Gastrocnemius medialis (tissue), 4 donors: ENCODE data around the gene NRTN. TPM values are rescaled to one million over a fixed set of nuclear protein-coding genes. Genes with fewer than 3 reads are reported as not detected.

ENCODE experiments used
- ATAC-seq, 2 donors: fragments of 150-250 bp; one replicate each; pipeline ENCODE4 v1.9.1; 2016
- DNase-seq, 2 donors: peaks; one replicate each; pipeline ENCODE4 v3.0.0-alpha.2; 2019
- H3K27ac ChIP-seq, 4 donors: fragments of 200-600 bp; sonication (generic); 1 replicate in 1 of 4; 2 replicates in 3 of 4; pipeline ENCODE4 v1.5.1; 2016 to 2018; ENCODE audit warnings: mild to moderate bottlenecking in 2 of 4, moderate library complexity in 1 of 4
- H3K27me3 ChIP-seq, 3 donors: fragments of 200-600 bp; sonication (generic) in 2 of 3; 1 replicate in 1 of 3; 2 replicates in 2 of 3; pipeline versions ENCODE4 v1.5.1 to v1.6.0; 2016 to 2019; ENCODE audit warnings: mild to moderate bottlenecking in 1 of 3, moderate library complexity in 1 of 3
- H3K36me3 ChIP-seq, 2 donors: fragments of 200-600 bp; sonication (generic) in 1 of 2; one replicate each; pipeline ENCODE4 v1.5.1; 2017 to 2018
- H3K4me1 ChIP-seq, 2 donors: fragments of 200-600 bp; sonication (generic) in 1 of 2; one replicate each; pipeline ENCODE4 v1.5.1; 2016 to 2017; ENCODE audit warnings: mild to moderate bottlenecking in 2 of 2
- H3K4me3 ChIP-seq, 4 donors: fragments of 200-600 bp; sonication (generic) in 3 of 4; 1 replicate in 1 of 4; 2 replicates in 3 of 4; pipeline ENCODE4 v1.5.1; 2016 to 2019; ENCODE audit warnings: mild to moderate bottlenecking in 2 of 4
- H3K9me3 ChIP-seq, 3 donors: fragments of 200-600 bp; sonication (generic) in 2 of 3; 1 replicate in 1 of 3; 2 replicates in 2 of 3; pipeline ENCODE4 v1.5.1; 2016 to 2019
- POLR2A ChIP-seq, 2 donors: fragments of 450-650 bp; IDR thresholded peaks; one replicate each; pipeline ENCODE4 v1.6.1; 2017; ENCODE audit warnings: antibody characterized with exemption in 2 of 2, mild to moderate bottlenecking in 2 of 2, moderate library complexity in 2 of 2
- in situ Hi-C, 4 donors: fragments of 200-750 bp; cut with MboI; loops; one replicate each; pipeline versions ENCODE4 v1.15.0 to v1.8.0; 2017; ENCODE audit warnings: low sequenced_read_pairs in 4 of 4
- intact Hi-C: fragments of 100-400 bp; cut with DNase I; formaldehyde crosslinking; loops from one replicate; pipeline ENCODE4 v1.15.1; 2023; ENCODE audit warnings: low total_unique reads
- total RNA-seq, 4 donors: library from RNA; depleted of rRNA; stranded (reverse); fragments of >200 nt; gene quantifications; one replicate each; pipeline versions ENCODE4 v1.1.0 to v1.2.3, GENCODE V29; 2016
- TF ChIP-seq, protein P1 (sequence below), 5 experiments: fragments of 450-650 bp in 3 of 5; fragments of 200-600 bp in 2 of 5; sonication (generic) in 2 of 5; IDR thresholded peaks in 4 of 5; conservative IDR thresholded peaks in 1 of 5; 1 replicate in 4 of 5; 2 replicates in 1 of 5; pipeline ENCODE4 v1.5.1; 2016 to 2019; ENCODE audit warnings: antibody characterized with exemption in 5 of 5, mild to moderate bottlenecking in 3 of 5, moderate library complexity in 3 of 5

NRTN gene
- total RNA-seq, 4 donors from 2014 or later, result not detected

DNA sequence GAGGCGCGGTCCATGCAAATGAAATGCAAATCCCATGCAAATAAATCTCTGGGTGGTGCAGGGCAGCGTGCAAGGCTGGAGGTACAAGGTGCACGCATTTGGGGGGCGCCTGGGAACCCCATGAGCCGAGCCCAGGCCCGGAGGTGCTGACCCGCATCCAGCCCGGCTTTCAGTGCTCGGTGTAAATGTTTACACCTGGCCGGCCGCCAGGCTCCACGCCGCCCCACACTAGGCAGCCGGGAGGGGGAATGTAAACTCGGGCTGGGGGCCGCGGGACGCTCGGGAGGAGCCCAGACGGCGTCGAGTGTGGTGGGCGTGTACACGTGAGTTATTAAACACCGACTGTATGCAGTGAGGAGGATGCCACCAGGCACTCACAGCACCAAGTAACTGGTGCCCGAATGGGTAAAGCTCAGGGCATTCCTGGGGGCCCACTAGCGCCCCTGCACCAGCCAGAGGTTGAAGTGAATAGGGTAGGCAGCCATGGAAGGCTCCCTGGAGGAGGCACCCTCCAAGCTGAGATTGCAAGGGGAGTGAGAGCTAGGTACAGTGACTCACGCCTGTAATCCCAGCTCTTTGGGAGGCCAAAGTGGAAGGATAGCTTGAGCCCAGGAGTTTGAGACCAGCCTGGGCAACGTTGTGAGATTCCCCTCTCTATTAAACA lies 17.4 kb downstream of the NRTN start:
- Histone ChIP-seq H3K27me3 (peaks cover 22 to 35% (median 34%) of the 10 kb centered on the region in 3 donors), H3K4me3 (no peak overlapping the region), H3K9me3 (no peaks in the 10 kb centered on the region), H3K4me1 (no peaks in the 10 kb centered on the region), H3K27ac (no peak overlapping the region), H3K36me3 (no peaks in the 10 kb centered on the region)
- ATAC-seq (no peak), DNase-seq (no peak)
- intact Hi-C loops (no loop called here), in situ Hi-C loops (no loop called here)
- no peak for TF ChIP-seq POLR2A (IDR thresholded peaks at IDR 0.05)
- TF ChIP-seq, protein P1, sequence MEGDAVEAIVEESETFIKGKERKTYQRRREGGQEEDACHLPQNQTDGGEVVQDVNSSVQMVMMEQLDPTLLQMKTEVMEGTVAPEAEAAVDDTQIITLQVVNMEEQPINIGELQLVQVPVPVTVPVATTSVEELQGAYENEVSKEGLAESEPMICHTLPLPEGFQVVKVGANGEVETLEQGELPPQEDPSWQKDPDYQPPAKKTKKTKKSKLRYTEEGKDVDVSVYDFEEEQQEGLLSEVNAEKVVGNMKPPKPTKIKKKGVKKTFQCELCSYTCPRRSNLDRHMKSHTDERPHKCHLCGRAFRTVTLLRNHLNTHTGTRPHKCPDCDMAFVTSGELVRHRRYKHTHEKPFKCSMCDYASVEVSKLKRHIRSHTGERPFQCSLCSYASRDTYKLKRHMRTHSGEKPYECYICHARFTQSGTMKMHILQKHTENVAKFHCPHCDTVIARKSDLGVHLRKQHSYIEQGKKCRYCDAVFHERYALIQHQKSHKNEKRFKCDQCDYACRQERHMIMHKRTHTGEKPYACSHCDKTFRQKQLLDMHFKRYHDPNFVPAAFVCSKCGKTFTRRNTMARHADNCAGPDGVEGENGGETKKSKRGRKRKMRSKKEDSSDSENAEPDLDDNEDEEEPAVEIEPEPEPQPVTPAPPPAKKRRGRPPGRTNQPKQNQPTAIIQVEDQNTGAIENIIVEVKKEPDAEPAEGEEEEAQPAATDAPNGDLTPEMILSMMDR (IDR thresholded peaks at IDR 0.05 in 4 of 5, conservative IDR thresholded peaks at IDR 0.05 in 1 of 5), result no peak

DNA sequence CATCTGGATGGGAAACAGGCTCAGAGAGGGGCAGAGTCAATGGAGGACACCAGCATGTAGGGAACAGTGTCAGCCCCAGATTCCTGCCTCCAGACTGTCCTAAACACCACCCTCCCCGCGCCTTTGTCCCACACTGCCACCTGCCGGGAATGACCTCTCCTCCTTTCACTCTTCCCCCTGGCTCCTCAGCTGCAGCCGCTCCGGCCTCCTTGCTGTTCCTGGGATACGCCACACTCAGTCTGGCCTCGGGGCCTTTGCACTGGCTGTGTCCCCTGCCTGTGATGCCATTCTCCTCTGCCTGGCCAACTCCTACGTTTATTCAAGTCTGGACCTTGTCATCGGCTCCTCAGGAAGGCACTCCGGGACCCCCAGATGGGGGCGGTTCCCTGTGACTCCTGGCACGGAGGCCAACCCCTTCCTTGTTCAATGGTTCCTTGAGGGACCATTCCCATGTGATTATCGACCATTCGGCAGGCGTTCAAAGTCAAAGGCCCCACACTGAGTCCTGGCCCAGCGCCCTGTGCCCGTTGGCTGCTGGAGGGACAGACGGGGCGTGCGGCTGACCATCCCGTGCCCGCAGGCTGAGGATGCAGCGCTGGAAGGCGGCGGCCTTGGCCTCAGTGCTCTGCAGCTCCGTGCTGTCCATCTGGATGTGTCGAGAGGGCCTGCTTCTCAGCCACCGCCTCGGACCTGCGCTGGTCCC lies 18.9 kb downstream of the NRTN start:
- DNase-seq (no peak), ATAC-seq (no peak)
- H3K4me1 ChIP-seq, result no peaks in the 10 kb centered on the region
- H3K9me3 ChIP-seq, result no peaks in the 10 kb centered on the region
- H3K36me3 ChIP-seq, result no peaks in the 10 kb centered on the region
- H3K4me3 ChIP-seq, result no peak overlapping the region
- TF ChIP-seq, protein P1 (IDR thresholded peaks at IDR 0.05 in 4 of 5, conservative IDR thresholded peaks at IDR 0.05 in 1 of 5), result no peak
- no peak for TF ChIP-seq POLR2A (IDR thresholded peaks at IDR 0.05)
- peaks cover 29 to 41% (median 38%) of the 10 kb centered on the region in 3 donors for H3K27me3 ChIP-seq
- intact Hi-C loops (no loop called here), in situ Hi-C loops (no loop called here)
- H3K27ac ChIP-seq, result no peak overlapping the region

DNA sequence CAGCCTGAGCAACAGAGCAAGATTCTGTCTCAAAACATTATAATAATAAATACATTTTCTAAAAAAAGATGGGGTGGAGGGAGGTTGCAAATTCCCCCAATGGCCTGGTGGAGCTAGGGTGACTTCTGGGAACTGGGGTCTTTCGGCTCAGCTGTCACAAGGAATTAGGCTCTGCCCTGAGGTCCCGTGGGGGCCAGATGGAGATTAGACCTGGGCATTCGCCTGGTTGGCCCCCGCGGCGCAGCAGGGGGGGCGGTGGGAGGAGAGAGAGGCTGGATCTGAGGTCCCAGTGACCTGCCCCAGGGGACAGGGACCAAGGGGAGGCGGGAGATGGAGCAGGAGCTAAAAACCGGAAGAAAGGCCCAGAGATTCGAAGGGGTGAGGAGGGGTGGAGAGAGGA lies 19.9 kb downstream of the NRTN start:
- peaks cover 39 to 47% (median 42%) of the 10 kb centered on the region in 3 donors for H3K27me3 ChIP-seq
- H3K36me3 ChIP-seq, result no peaks in the 10 kb centered on the region
- TF ChIP-seq, protein P1 (IDR thresholded peaks at IDR 0.05 in 4 of 5, conservative IDR thresholded peaks at IDR 0.05 in 1 of 5), result no peak
- TF ChIP-seq POLR2A (IDR thresholded peaks at IDR 0.05), result no peak
- no peak for DNase-seq
- no peaks in the 10 kb centered on the region for H3K4me1 ChIP-seq
- H3K9me3 ChIP-seq, result no peaks in the 10 kb centered on the region
- ATAC-seq, result no peak
- in situ Hi-C loops (no loop called here), intact Hi-C loops (no loop called here)
- H3K4me3 ChIP-seq, result no peak overlapping the region
- H3K27ac ChIP-seq, result no peak overlapping the region

DNA sequence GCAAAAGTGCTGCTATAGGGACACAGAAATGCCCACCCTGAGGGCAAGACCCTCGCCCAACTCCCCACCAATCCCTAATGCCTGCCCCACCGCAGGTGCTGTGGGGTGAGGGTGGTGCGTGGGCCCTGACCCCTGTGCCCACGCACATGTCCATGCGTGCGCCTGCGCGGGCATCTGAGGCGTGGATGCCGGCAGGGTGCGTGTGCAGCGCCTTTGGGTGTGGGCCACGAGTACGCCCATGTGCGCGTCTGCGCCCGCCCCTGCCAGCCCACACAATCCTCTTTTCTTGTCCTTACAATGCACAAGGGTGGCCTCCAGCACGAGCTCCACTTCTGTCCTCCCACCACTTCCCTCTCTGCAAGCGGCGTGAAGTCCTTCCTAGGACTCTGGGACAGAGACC lies 20.3 kb downstream of the NRTN start:
- H3K27me3 ChIP-seq, result peaks cover 44 to 52% (median 46%) of the 10 kb centered on the region in 3 donors
- no peaks in the 10 kb centered on the region for H3K4me1 ChIP-seq
- ATAC-seq, result no peak
- no peak overlapping the region for H3K4me3 ChIP-seq
- H3K9me3 ChIP-seq, result no peaks in the 10 kb centered on the region
- DNase-seq, result no peak
- in situ Hi-C loops (no loop called here), intact Hi-C loops (no loop called here)
- no peak for TF ChIP-seq POLR2A (IDR thresholded peaks at IDR 0.05)
- TF ChIP-seq, protein P1 (IDR thresholded peaks at IDR 0.05 in 4 of 5, conservative IDR thresholded peaks at IDR 0.05 in 1 of 5), result no peak
- H3K36me3 ChIP-seq, result no peaks in the 10 kb centered on the region
- H3K27ac ChIP-seq, result no peak overlapping the region
